Stimulated activated effector memory CD8-positive, alpha-beta T cell treated with anti-CD3 and anti-CD28 coated beads, Interleukin-12 subunit alpha, Interleukin-12 subunit beta, amount 100 ng/mL, for 72 hours (primary cell): ENCODE results near the gene CEP43.

ENCODE experiments used
- ATAC-seq: fragments of 150-1000 bp; cut with Tn5 transposase; 2 replicates; pipeline ENCODE4 v1.10.0; 2021
- DNase-seq, 2 donors: peaks; one replicate each; pipeline ENCODE4 v3.0.0; 2021 to 2022; ENCODE audit warnings: low spot score in 2 of 2
- H3K27ac Mint-ChIP-seq: one replicate; pipeline ENCODE4 v1.8.0; 2022; ENCODE audit warnings: mild to moderate bottlenecking, mixed read lengths
- H3K36me3 Mint-ChIP-seq: one replicate; pipeline ENCODE4 v1.8.0; 2022; ENCODE audit warnings: mild to moderate bottlenecking, mixed read lengths
- H3K4me1 Mint-ChIP-seq: one replicate; pipeline ENCODE4 v1.8.0; 2022; ENCODE audit warnings: mixed read lengths
- H3K4me3 Mint-ChIP-seq: one replicate; pipeline ENCODE4 v1.8.0; 2022; ENCODE audit warnings: mild to moderate bottlenecking, mixed read lengths
- H3K9me3 Mint-ChIP-seq: one replicate; pipeline ENCODE4 v1.8.0; 2022; ENCODE audit warnings: mixed read lengths

The CEP43 gene

GRCh38 chr6:167027772-167028171, 28.6 kb downstream of the CEP43 start:
- ATAC-seq (no peak), DNase-seq (no peak)
- Mint-ChIP-seq H3K4me1 (peaks cover 25% of the 10 kb centered on the region), H3K27ac (no peak overlapping the region), H3K9me3 (no peaks in the 10 kb centered on the region), H3K4me3 (no peak overlapping the region), H3K36me3 (peaks cover 59% of the 10 kb centered on the region)

- Mint-ChIP-seq H3K36me3 (peaks cover 83% of the 10 kb centered on the region), H3K27ac (no peak overlapping the region), H3K4me1 (peaks cover 25% of the 10 kb centered on the region), H3K9me3 (no peaks in the 10 kb centered on the region), H3K4me3 (no peak overlapping the region)
- DNase-seq: no peak
- ATAC-seq: no peak
These were observed 31.2 kb downstream of the CEP43 start for GRCh38 chr6:167030222-167031072.

DNA sequence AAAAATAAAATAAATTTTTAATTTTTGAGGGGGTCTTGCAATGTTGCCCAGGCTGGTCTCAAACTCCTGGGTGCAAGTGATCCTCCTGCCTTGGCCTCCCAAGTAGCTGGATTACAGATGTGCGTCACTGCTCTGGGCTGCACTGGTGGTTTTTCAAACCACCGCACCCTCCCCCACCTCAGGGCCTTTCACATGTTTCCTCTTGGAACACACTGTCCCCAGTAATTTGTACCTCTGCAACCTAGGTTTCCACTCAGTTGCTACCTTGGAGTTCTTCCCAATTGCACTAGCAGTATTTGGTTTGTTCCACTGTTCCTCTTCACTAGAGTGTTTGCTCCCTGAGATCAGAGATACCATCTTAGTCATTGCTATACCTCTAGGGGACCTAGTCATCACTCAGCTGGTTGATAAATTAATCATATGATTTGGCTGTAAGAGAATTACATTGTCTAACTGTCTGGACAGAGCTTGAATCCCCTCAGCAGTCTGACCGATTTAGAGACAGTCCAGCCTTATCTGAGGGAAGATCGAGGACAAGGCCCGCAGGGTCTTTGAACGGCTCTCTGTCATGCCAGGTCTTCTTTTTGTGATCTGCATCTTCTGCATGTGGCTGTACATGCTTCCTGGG, 32.0 kb downstream of the CEP43 start:
- H3K9me3 Mint-ChIP-seq: no peaks in the 10 kb centered on the region
- H3K36me3 Mint-ChIP-seq: peaks cover 85% of the 10 kb centered on the region
- peaks cover 29% of the 10 kb centered on the region for H3K4me1 Mint-ChIP-seq
- DNase-seq: no peak
- peak; percentile 97 for ATAC-seq
- no peak overlapping the region for H3K27ac Mint-ChIP-seq
- H3K4me3 Mint-ChIP-seq: no peak overlapping the region

- peaks cover 43% of the 10 kb centered on the region for H3K4me1 Mint-ChIP-seq
- H3K9me3 Mint-ChIP-seq: no peaks in the 10 kb centered on the region
- DNase-seq: no peak
- H3K27ac Mint-ChIP-seq: no peak overlapping the region
- no peak for ATAC-seq
- peaks cover 81% of the 10 kb centered on the region for H3K36me3 Mint-ChIP-seq
- no peak overlapping the region for H3K4me3 Mint-ChIP-seq
These were observed 34.9 kb downstream of the CEP43 start for GRCh38 chr6:167034056-167034455.

DNA sequence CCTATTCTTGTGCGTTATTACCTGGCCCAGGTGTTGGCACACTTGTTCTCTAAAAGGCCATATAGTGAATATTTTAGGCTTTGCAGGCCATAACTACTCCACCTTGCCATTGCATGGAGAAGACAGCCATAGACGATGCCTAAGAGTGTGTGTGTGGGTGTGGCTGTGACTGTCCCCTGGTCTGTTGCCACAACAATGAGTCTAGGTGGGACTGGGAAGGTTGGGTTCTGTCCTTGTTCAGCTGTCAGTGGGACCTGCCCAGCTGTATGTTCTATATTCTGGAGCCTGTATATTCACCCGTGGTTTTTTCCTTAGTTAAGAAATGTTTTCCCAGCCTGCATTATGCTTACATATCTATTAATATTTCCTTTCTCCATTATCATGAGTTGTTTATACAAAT, 38.6 kb downstream of the CEP43 start:
- no peak overlapping the region for H3K4me3 Mint-ChIP-seq
- no peaks in the 10 kb centered on the region for H3K9me3 Mint-ChIP-seq
- ATAC-seq: peak; percentile 44
- H3K36me3 Mint-ChIP-seq: peaks cover 74% of the 10 kb centered on the region
- H3K27ac Mint-ChIP-seq: no peak overlapping the region
- DNase-seq: no peak
- peaks cover 34% of the 10 kb centered on the region for H3K4me1 Mint-ChIP-seq

GRCh38 chr6:167044696-167045095, 45.5 kb downstream of the CEP43 start:
- Mint-ChIP-seq H3K4me1 (peaks cover 61% of the 10 kb centered on the region), H3K27ac (no peak overlapping the region), H3K9me3 (no peaks in the 10 kb centered on the region), H3K4me3 (no peak overlapping the region), H3K36me3 (peaks cover 29% of the 10 kb centered on the region)
- DNase-seq (no peak), ATAC-seq (peak; percentile 51)

- Mint-ChIP-seq H3K36me3 (peaks cover 16% of the 10 kb centered on the region), H3K9me3 (no peaks in the 10 kb centered on the region), H3K4me1 (peaks cover 67% of the 10 kb centered on the region), H3K27ac (no peak overlapping the region), H3K4me3 (no peak overlapping the region)
- DNase-seq (no peak), ATAC-seq (no peak)
These were observed 46.8 kb downstream of the CEP43 start for GRCh38 chr6:167045828-167046580.

GRCh38 chr6:167046861-167047495, 47.8 kb downstream of the CEP43 start:
- DNase-seq: no peak

DNA sequence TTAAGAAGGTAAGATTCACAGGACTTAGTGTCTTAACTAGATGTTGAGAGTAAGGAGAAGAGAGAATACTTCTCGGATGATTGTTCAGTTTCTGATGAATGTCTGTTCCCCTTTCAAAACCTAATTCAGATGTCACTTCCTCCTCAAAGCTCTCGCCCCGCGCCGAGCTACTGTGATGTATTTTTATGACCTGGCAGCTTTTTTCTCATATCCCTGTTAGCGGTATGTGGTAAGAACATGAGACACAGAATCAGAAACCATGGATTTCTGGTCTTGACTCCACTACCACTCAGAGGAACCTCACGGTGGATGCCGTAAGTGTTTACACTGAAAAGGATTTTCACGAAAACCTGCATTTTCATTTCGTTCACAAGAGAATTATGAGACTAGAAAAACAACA, 48.4 kb downstream of the CEP43 start:
- peak in 1 of 2 donors; percentile 64 for DNase-seq
- peaks cover 53% of the 10 kb centered on the region for H3K4me1 Mint-ChIP-seq
- peak overlapping the region; percentile 92 for H3K27ac Mint-ChIP-seq
- peaks cover 12% of the 10 kb centered on the region for H3K36me3 Mint-ChIP-seq
- H3K9me3 Mint-ChIP-seq: no peaks in the 10 kb centered on the region
- H3K4me3 Mint-ChIP-seq: peak overlapping the region; percentile 60
- ATAC-seq: peak; percentile 94

More at GRCh38 chr6:167046861-167047495, 47.8 kb downstream of the CEP43 start:
- Mint-ChIP-seq H3K4me1 (peaks cover 58% of the 10 kb centered on the region), H3K27ac (peak overlapping the region; percentile 92), H3K4me3 (peak overlapping the region; percentile 60), H3K36me3 (peaks cover 15% of the 10 kb centered on the region), H3K9me3 (no peaks in the 10 kb centered on the region)
- no peak for ATAC-seq
